T-helper 1 cell treated with Interleukin-12 subunit alpha and Interleukin-12 subunit beta and Interleukin-4 antibody, amounts not matched to agents 30 ng/mL and 1 ng/mL, for 36 hours (primary cell): ENCODE data around the gene GOLGA6A. TPM values are rescaled to one million over a fixed set of nuclear protein-coding genes. Genes with fewer than 3 reads are reported as not detected.

Experiments
- intact Hi-C: fragments of 100-400 bp; cut with micrococcal nuclease; formaldehyde crosslinking; loops from one replicate; pipeline ENCODE4 v1.15.1; 2024
- total RNA-seq: library from RNA; stranded (reverse); gene quantifications from 2 replicates; pipeline ENCODE4 v1.2.3, GENCODE V29; 2022

The GOLGA6A gene
- total RNA-seq, 1 donor from 2014 or later, result 0.17 TPM

GRCh38 chr15:74037171-74038117, 44.9 kb downstream of the GOLGA6A start:
- intact Hi-C loops, result no loop called here

GRCh38 chr15:74036271-74037170, 45.8 kb downstream of the GOLGA6A start:
- intact Hi-C loops, result no loop called here

- intact Hi-C loops, result no loop called here
Measured at GRCh38 chr15:74035121-74036017, 47.0 kb downstream of the GOLGA6A start.

- intact Hi-C loops, result no loop called here
Measured at GRCh38 chr15:74034206-74034755, 48.1 kb downstream of the GOLGA6A start.

- intact Hi-C loops, result no loop called here
Measured at GRCh38 chr15:74032606-74033561, 49.5 kb downstream of the GOLGA6A start.

GRCh38 chr15:74032046-74032445, 50.3 kb downstream of the GOLGA6A start:
- intact Hi-C loops, result no loop called here

- intact Hi-C loops, result no loop called here
Measured at GRCh38 chr15:74028646-74029045, 53.7 kb downstream of the GOLGA6A start.

GRCh38 chr15:74027688-74028087, 54.7 kb downstream of the GOLGA6A start:
- intact Hi-C loops, result no loop called here

- intact Hi-C loops, result no loop called here
Measured at GRCh38 chr15:74025436-74025835, 56.9 kb downstream of the GOLGA6A start.

- intact Hi-C loops, result no loop called here
Measured at GRCh38 chr15:74024687-74025086, 57.7 kb downstream of the GOLGA6A start.

GRCh38 chr15:74022706-74023470, 59.5 kb downstream of the GOLGA6A start:
- intact Hi-C loops, result no loop called here

Other genes with a start within 250 kb of the GOLGA6A start
- gene TBC1D21, start 209.0 kb downstream of the GOLGA6A start, total RNA-seq, result not detected in 2 replicates
- gene LOXL1, start 156.1 kb downstream of the GOLGA6A start, total RNA-seq, result 1.0 and 1.7 TPM in 2 replicates
- gene STOML1, start 90.3 kb downstream of the GOLGA6A start, total RNA-seq, result 10.6 and 11.7 TPM in 2 replicates
- 111 and 130 TPM in 2 replicates for gene PML, start 87.8 kb downstream of the GOLGA6A start, total RNA-seq
- gene ISLR2, start 48.0 kb upstream of the GOLGA6A start, total RNA-seq, result not detected in 2 replicates
- gene ISLR, start 91.2 kb upstream of the GOLGA6A start, total RNA-seq, result not detected in 2 replicates
- gene STRA6, start 120.2 kb upstream of the GOLGA6A start, total RNA-seq, result 0.17 TPM in 1 of 2 replicates, not detected in the other
- not detected in 2 replicates for gene CCDC33, start 153.8 kb upstream of the GOLGA6A start, total RNA-seq